HUES6 (cell line): Measurements from ENCODE around the gene SLC26A2.

Experiments
- H3K27ac ChIP-seq: 2 replicates; pipeline ENCODE4 v1.7.0; 2013; ENCODE audit warnings: low read depth, mild to moderate bottlenecking, low read length, inconsistent platforms
- H3K27me3 ChIP-seq: 2 replicates; pipeline ENCODE4 v1.6.1; 2013; ENCODE audit warnings: low read length; ENCODE audit not compliant: control insufficient read depth, insufficient read depth
- H3K36me3 ChIP-seq: 2 replicates; pipeline ENCODE4 v1.6.1; 2013; ENCODE audit warnings: low read length; ENCODE audit not compliant: control insufficient read depth, insufficient read depth
- H3K4me1 ChIP-seq: 2 replicates; pipeline ENCODE4 v1.6.1; 2013; ENCODE audit warnings: low read length; ENCODE audit not compliant: control insufficient read depth, insufficient read depth
- H3K4me3 ChIP-seq: 2 replicates; pipeline ENCODE4 v1.5.1; 2013; ENCODE audit warnings: low read depth, low read length
- H3K9ac ChIP-seq: one replicate; pipeline ENCODE4 v1.6.1; 2013; ENCODE audit warnings: mild to moderate bottlenecking, low read length
- H3K9me3 ChIP-seq: 2 replicates; pipeline ENCODE4 v1.6.1; 2013; ENCODE audit warnings: low read depth, low read length; ENCODE audit not compliant: control insufficient read depth, insufficient read depth

The SLC26A2 gene

GRCh38 chr5:149924486-149924885, 36.1 kb upstream of the SLC26A2 start:
- Histone ChIP-seq H3K4me1 (no peaks in the 10 kb centered on the region), H3K9ac (no peak overlapping the region), H3K9me3 (no peaks in the 10 kb centered on the region), H3K36me3 (no peaks in the 10 kb centered on the region), H3K27ac (no peak overlapping the region), H3K4me3 (no peak overlapping the region), H3K27me3 (no peaks in the 10 kb centered on the region)

DNA sequence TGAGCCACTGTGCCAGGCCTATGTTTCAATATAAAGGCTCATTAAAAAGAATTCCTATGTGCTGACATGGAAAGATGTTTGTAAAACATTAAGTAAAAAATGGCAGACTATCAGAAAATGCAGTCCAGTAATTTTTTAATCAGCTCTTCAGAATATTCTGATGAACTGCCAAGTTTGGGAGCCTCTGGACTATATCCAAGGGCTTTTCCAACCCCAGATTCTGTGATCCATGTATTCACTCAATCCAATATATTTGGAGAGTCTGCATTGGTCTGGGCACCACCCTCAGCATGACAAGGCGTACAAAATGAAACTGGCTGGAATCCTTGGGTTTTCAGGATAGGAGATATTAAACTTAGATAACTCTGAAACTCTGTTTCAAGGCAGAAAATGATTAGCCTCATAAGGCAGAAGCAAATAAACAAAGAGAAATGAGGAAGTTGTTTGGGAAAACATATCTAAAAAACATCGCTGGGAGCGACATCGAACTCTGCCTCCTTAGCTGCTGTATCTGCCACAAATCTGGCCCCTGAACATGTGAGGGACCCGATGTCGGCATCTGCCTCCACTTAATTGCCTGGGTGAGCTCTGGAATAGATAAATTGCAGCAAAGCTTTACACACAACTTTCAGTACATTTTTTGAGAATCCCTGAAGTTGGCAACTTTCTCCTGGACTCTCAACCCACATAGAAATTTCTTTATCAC, 30.4 kb upstream of the SLC26A2 start:
- Histone ChIP-seq H3K4me3 (no peak overlapping the region), H3K4me1 (no peaks in the 10 kb centered on the region), H3K9ac (no peak overlapping the region), H3K9me3 (no peaks in the 10 kb centered on the region), H3K27ac (no peak overlapping the region), H3K36me3 (no peaks in the 10 kb centered on the region), H3K27me3 (no peaks in the 10 kb centered on the region)

DNA sequence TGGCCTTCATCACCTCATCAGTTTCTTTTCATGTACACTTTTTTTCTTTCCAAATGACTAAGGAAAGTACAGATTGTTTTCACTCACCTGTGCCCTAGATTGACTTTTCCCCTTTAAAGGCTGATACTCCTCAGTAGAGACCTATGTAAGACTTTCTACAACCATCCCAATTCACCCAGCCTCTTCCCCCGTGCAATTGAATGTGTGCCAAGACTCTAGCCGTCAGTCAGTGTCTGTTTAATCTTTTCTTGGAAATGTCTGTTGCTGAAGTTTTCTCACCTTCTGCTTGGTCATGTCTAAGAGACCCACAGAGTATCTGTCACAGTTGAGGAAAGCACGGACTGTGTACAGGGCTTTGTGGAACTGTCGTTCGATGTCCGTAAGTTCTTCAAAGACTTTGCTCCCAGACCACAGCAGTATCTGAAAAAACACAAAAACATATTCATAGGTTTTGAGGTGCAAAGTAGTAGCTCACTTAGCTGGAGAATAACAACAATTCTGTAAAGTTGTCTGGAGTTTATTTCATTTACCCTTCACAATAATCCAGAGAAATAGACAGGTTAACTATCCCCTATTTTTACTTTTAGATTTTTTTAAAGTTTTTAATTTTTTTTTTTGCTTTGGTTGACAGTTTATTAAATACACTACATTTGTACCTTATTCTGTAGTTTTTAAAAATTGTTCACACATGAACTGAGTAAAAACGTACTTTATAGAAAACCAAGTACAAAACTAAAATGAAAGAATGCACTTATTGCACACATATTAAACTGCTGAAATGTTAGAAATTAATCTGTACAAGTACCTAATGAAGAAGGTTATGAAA, 29.6 kb upstream of the SLC26A2 start:
- Histone ChIP-seq H3K36me3 (no peaks in the 10 kb centered on the region), H3K4me3 (no peak overlapping the region), H3K27ac (no peak overlapping the region), H3K9me3 (no peaks in the 10 kb centered on the region), H3K9ac (no peak overlapping the region), H3K4me1 (no peaks in the 10 kb centered on the region), H3K27me3 (no peaks in the 10 kb centered on the region)

DNA sequence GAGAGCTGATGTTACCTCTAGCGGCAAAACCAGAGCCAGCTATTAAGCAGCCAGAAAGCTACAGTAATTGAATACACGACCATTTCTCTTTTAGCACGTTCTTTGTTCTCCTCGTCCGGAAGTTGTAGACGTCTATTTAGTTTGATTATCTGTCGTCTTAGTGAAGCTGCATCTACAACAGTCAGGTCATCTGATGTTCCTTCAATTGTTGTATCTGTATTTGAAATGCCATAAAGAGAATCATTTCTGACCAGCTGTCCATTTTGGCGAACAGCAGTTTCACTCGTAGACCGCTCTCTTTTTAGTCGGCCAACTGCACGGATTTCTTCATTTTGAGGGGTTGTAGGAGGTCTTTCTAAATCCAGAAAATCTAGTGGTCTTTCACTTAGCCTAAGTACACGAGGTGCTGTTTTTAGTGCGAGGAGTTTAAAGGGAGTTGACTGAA, 28.5 kb upstream of the SLC26A2 start:
- H3K4me3 ChIP-seq, result no peak overlapping the region
- H3K9me3 ChIP-seq, result no peaks in the 10 kb centered on the region
- no peak overlapping the region for H3K27ac ChIP-seq
- H3K4me1 ChIP-seq, result no peaks in the 10 kb centered on the region
- H3K27me3 ChIP-seq, result no peaks in the 10 kb centered on the region
- no peak overlapping the region for H3K9ac ChIP-seq
- H3K36me3 ChIP-seq, result no peaks in the 10 kb centered on the region

DNA sequence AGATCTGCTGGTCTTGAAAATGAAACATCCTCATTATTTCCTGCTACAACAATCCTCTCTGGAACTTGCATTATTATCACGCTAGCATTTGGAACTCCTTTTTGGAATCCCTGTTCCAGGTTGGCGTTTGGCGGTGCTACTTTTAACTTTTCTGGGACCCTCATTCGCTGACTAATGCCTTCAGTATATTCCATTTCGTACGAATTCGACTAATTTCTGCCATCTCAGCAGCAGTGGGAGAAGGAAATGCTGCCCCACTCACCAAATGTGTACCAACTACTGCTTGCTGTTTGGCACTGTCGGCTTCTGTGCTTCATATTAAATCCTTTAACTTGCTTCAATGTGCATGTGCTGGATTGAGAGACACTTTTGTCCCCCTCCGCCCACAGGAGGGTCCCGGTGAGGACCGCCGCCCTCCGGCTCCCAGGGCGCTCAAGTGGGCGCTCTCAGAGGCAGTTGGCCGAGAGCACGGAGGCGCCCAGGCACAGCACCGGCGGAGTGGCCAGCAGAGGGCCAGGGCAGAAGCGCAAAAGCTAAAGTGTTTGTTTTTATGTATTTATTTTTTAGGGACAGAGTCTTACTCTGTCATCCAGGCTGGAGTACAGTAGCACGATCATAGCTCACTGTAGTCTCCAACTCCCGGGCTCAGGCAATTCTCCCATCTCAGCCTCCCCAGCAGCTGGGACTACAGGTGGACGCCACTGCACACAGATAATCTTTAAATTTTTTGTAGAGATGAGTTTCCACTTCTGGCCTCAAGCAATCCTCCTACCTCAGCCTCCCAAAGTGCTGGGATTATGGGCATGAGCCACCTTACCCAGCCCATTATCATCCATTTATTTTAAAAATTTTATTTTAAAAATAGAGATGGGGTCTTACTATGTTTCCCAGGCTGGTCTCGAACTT, 27.9 kb upstream of the SLC26A2 start:
- no peak overlapping the region for H3K9ac ChIP-seq
- no peak overlapping the region for H3K27ac ChIP-seq
- no peaks in the 10 kb centered on the region for H3K27me3 ChIP-seq
- H3K4me3 ChIP-seq, result no peak overlapping the region
- H3K4me1 ChIP-seq, result no peaks in the 10 kb centered on the region
- no peaks in the 10 kb centered on the region for H3K9me3 ChIP-seq
- no peaks in the 10 kb centered on the region for H3K36me3 ChIP-seq

GRCh38 chr5:149935431-149935901, 25.1 kb upstream of the SLC26A2 start:
- no peak overlapping the region for H3K27ac ChIP-seq
- H3K4me3 ChIP-seq, result no peak overlapping the region
- H3K4me1 ChIP-seq, result peaks cover 12% of the 10 kb centered on the region; the same call in 1 of the 2 replicates
- H3K36me3 ChIP-seq, result no peaks in the 10 kb centered on the region
- H3K27me3 ChIP-seq, result no peaks in the 10 kb centered on the region
- H3K9ac ChIP-seq, result no peak overlapping the region
- no peaks in the 10 kb centered on the region for H3K9me3 ChIP-seq

DNA sequence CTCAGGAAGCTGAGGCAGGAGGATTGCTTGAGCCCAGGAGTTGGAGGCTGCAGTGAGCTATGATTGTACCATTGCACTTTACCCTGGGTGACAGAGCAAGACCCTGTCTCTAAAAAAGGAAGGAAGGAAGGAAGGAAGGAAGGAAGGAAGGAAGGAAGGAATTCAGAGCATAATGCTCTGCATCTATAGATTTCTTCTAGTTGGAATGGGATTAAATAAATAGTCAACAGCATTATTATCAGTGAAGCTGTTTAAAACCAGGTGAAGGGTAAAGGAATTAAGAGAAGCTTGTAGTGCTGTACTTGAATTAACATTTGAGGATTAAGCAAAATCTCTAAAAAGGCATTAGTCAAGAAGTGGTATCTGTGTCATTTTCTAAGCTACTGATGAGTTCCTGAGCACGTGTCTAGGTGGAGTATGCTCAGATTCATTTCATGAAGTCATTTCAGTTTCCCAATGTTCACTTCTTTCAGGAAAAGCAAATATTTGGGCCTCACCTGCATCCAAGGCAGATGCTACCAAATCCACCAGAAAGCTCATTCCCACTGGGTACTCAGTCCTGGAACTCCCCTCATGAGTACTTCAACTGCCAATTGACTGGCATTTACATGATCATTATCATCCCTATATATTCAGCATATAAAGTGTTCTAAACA, 24.4 kb upstream of the SLC26A2 start:
- H3K27me3 ChIP-seq, result no peaks in the 10 kb centered on the region
- no peaks in the 10 kb centered on the region for H3K36me3 ChIP-seq
- H3K9ac ChIP-seq, result no peak overlapping the region
- H3K27ac ChIP-seq, result no peak overlapping the region
- H3K4me3 ChIP-seq, result no peak overlapping the region
- no peaks in the 10 kb centered on the region for H3K9me3 ChIP-seq
- peaks cover 12% of the 10 kb centered on the region; the same call in 1 of the 2 replicates for H3K4me1 ChIP-seq

DNA sequence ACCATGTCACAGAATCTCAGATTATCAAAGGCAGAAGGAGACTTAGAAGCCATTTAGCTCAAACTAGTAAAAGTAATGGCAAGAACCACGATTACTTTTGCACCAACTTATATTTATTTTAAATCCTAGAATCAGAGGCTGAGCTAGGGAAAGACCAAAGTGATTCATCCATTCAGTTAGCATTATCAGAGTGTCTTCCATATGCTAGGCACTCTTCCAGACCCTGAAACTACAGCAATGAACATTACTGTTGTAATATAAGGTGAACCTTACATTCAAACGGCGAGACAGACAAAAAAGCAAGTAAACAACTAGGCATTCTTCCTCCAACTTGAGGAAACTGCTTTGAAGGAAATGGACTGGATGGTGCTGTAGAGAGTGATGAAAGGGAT, 23.9 kb upstream of the SLC26A2 start:
- H3K27ac ChIP-seq, result no peak overlapping the region
- no peak overlapping the region for H3K4me3 ChIP-seq
- no peaks in the 10 kb centered on the region for H3K9me3 ChIP-seq
- H3K36me3 ChIP-seq, result no peaks in the 10 kb centered on the region
- no peaks in the 10 kb centered on the region for H3K27me3 ChIP-seq
- peaks cover 12% of the 10 kb centered on the region; the same call in 1 of the 2 replicates for H3K4me1 ChIP-seq
- H3K9ac ChIP-seq, result no peak overlapping the region

DNA sequence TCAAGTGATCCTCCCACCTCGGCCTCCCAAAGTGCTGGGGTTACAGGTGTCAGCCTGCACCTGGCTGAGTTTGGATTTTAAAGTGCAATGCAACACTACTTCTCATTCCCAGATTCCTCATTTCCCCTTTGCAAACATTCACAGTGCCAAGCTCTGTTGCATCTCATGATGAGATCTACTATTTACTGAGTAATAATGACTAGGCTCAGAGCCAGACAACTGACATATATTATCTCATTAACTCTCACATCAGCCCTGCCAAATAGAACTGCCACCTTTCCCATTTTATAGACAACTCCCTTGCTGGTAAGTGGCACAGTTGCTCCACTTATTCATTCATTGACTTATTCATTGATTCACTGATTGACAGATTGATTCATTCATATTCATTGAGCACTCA, 22.9 kb upstream of the SLC26A2 start:
- Histone ChIP-seq H3K4me3 (no peak overlapping the region), H3K27me3 (no peaks in the 10 kb centered on the region), H3K36me3 (no peaks in the 10 kb centered on the region), H3K9me3 (no peaks in the 10 kb centered on the region), H3K4me1 (peaks cover 12% of the 10 kb centered on the region; the same call in 1 of the 2 replicates), H3K9ac (no peak overlapping the region), H3K27ac (no peak overlapping the region)

DNA sequence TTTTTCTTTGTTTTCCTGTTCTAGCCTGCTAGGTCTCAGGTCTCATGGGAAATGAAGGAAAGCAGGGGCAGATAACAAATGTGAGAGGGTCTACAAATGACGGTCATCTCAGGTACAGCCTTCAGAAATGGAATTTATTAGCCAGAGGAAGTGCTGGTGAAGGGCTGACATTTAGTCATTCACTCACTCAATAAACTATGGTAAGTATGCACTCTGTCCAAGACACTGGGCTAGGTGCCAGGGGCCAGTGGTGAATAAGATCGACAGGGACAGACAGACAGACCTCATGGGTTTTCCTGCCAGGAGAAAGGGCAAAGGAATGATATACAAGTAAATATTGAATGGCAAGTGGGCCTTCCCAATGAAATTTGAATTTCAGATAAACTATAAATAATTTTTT, 22.3 kb upstream of the SLC26A2 start:
- no peak overlapping the region for H3K27ac ChIP-seq
- no peak overlapping the region for H3K4me3 ChIP-seq
- H3K4me1 ChIP-seq, result peaks cover 12% of the 10 kb centered on the region; the same call in 1 of the 2 replicates
- no peaks in the 10 kb centered on the region for H3K9me3 ChIP-seq
- H3K36me3 ChIP-seq, result no peaks in the 10 kb centered on the region
- H3K9ac ChIP-seq, result no peak overlapping the region
- no peaks in the 10 kb centered on the region for H3K27me3 ChIP-seq
